ENCODE data around the gene GPLD1.

DNA sequence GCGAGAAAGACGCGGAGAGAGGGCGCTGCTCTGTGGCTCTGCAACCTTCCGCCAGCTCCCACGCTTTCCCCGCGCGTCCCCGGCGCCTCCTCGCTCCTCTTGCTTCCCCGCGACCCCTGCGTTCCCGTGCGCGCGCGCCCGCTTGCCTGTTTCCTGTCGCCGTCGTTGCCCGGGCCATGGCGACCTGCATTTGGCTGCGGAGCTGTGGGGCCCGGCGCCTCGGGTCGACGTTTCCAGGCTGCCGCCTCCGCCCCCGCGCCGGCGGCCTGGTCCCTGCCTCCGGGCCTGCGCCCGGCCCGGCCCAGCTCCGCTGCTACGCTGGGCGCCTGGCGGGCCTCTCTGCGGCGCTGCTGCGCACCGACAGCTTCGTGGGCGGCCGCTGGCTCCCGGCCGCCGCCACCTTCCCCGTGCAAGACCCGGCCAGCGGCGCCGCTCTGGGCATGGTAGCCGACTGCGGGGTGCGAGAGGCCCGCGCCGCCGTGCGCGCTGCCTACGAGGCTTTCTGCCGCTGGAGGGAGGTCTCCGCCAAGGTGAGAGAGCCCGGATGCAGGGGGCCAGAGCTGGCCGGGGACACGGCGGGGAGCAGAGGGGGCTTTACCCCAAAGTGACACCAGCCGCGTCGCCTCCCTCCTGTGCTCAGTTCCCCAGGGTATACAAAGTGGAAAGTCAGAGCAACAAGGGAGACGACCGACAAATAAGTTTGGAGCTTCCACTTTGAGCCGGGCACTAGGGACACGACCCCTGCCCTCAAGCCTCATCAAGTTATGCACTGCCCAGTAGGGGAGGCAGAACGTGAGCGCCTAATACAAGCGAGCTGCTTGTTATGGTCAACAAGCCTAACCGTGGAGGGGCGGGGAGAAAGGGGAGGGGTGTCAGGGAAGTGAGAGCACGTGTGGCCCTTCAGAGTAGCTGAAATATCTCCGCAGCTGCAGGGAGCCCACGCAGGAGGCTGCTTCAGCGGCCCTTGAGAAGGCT is 5.7 kb upstream of the GPLD1 start, which contains the start of gene ALDH5A1:
- TF ChIP-seq, protein P1, sequence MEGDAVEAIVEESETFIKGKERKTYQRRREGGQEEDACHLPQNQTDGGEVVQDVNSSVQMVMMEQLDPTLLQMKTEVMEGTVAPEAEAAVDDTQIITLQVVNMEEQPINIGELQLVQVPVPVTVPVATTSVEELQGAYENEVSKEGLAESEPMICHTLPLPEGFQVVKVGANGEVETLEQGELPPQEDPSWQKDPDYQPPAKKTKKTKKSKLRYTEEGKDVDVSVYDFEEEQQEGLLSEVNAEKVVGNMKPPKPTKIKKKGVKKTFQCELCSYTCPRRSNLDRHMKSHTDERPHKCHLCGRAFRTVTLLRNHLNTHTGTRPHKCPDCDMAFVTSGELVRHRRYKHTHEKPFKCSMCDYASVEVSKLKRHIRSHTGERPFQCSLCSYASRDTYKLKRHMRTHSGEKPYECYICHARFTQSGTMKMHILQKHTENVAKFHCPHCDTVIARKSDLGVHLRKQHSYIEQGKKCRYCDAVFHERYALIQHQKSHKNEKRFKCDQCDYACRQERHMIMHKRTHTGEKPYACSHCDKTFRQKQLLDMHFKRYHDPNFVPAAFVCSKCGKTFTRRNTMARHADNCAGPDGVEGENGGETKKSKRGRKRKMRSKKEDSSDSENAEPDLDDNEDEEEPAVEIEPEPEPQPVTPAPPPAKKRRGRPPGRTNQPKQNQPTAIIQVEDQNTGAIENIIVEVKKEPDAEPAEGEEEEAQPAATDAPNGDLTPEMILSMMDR (IDR thresholded peaks at IDR 0.05; ENCODE audit: low read depth, low read length, poor library complexity, severe bottlenecking), result peak; percentile 29
- TF ChIP-seq EZH2phosphoT487 (IDR thresholded peaks at IDR 0.05; ENCODE audit: borderline replicate concordance, low read length), result no peak
